ENCODE data around the gene PARD3B. TPM values are rescaled to one million over a fixed set of nuclear protein-coding genes. Genes with fewer than 3 reads are reported as not detected.

Gene PARD3B
- total RNA-seq, 1 donor from 2014 or later, result 12.3 TPM

GRCh38 chr2:205637320-205637602 lies 1092.0 kb downstream of the PARD3B start:
- DNase-seq (ENCODE audit: extremely low spot score in 2 of 2), result no peak

GRCh38 chr2:205637779-205638503 lies 1092.7 kb downstream of the PARD3B start:
- H3K4me3 ChIP-seq, result no peak overlapping the region
- H3K27me3 ChIP-seq, result no peaks in the 10 kb centered on the region
- H3K27ac ChIP-seq, result no peak overlapping the region
- no peak for DNase-seq (ENCODE audit: extremely low spot score in 2 of 2)
- no peaks in the 10 kb centered on the region for H3K36me3 ChIP-seq
- TF ChIP-seq POLR2AphosphoS5 (IDR thresholded peaks at IDR 0.05; ENCODE audit: insufficient read depth in 1 of 2, low read depth in 1 of 2) (no peak), CTCF (IDR thresholded peaks at IDR 0.05) (no peak), POLR2A (IDR thresholded peaks at IDR 0.05) (no peak)
- no peaks in the 10 kb centered on the region for H3K9me3 ChIP-seq
- no peaks in the 10 kb centered on the region for H3K4me1 ChIP-seq
- intact Hi-C loops (cut with DNase I), result no loop called here

More at GRCh38 chr2:205637320-205637602, 1092.0 kb downstream of the PARD3B start:
- TF ChIP-seq POLR2A (IDR thresholded peaks at IDR 0.05) (no peak), POLR2AphosphoS5 (IDR thresholded peaks at IDR 0.05; ENCODE audit: insufficient read depth in 1 of 2, low read depth in 1 of 2) (no peak), CTCF (IDR thresholded peaks at IDR 0.05) (no peak)
- intact Hi-C loops (cut with DNase I), result no loop called here
- no peaks in the 10 kb centered on the region for H3K27me3 ChIP-seq
- H3K9me3 ChIP-seq, result no peaks in the 10 kb centered on the region
- no peak overlapping the region for H3K27ac ChIP-seq
- no peak overlapping the region for H3K4me3 ChIP-seq
- H3K36me3 ChIP-seq, result no peaks in the 10 kb centered on the region
- H3K4me1 ChIP-seq, result no peaks in the 10 kb centered on the region

GRCh38 chr2:205640716-205641115 lies 1095.4 kb downstream of the PARD3B start:
- Histone ChIP-seq H3K4me3 (no peak overlapping the region), H3K36me3 (no peaks in the 10 kb centered on the region), H3K27ac (no peak overlapping the region), H3K4me1 (no peaks in the 10 kb centered on the region), H3K27me3 (no peaks in the 10 kb centered on the region), H3K9me3 (no peaks in the 10 kb centered on the region)
- DNase-seq (ENCODE audit: extremely low spot score in 2 of 2), result no peak
- TF ChIP-seq POLR2A (IDR thresholded peaks at IDR 0.05), result no peak
- TF ChIP-seq CTCF (IDR thresholded peaks at IDR 0.05), result no peak
- TF ChIP-seq POLR2AphosphoS5 (IDR thresholded peaks at IDR 0.05; ENCODE audit: insufficient read depth in 1 of 2, low read depth in 1 of 2), result no peak
- intact Hi-C loops (cut with DNase I), result no loop called here

- no peaks in the 10 kb centered on the region for H3K9me3 ChIP-seq
- no peak overlapping the region for H3K27ac ChIP-seq
- no peaks in the 10 kb centered on the region for H3K36me3 ChIP-seq
- TF ChIP-seq POLR2A (IDR thresholded peaks at IDR 0.05) (no peak), CTCF (IDR thresholded peaks at IDR 0.05) (no peak), POLR2AphosphoS5 (IDR thresholded peaks at IDR 0.05; ENCODE audit: insufficient read depth in 1 of 2, low read depth in 1 of 2) (no peak)
- H3K4me1 ChIP-seq, result no peaks in the 10 kb centered on the region
- intact Hi-C loops (cut with DNase I), result no loop called here
- no peak overlapping the region for H3K4me3 ChIP-seq
- no peaks in the 10 kb centered on the region for H3K27me3 ChIP-seq
- no peak for DNase-seq (ENCODE audit: extremely low spot score in 2 of 2)
These were observed 1097.5 kb downstream of the PARD3B start for GRCh38 chr2:205642599-205643356.

- Histone ChIP-seq H3K27ac (no peak overlapping the region), H3K9me3 (no peaks in the 10 kb centered on the region), H3K4me3 (no peak overlapping the region), H3K27me3 (no peaks in the 10 kb centered on the region), H3K36me3 (no peaks in the 10 kb centered on the region), H3K4me1 (no peaks in the 10 kb centered on the region)
- DNase-seq (ENCODE audit: extremely low spot score in 2 of 2), result no peak
- intact Hi-C loops (cut with DNase I), result no loop called here
- TF ChIP-seq CTCF (IDR thresholded peaks at IDR 0.05) (no peak), POLR2A (IDR thresholded peaks at IDR 0.05) (no peak), POLR2AphosphoS5 (IDR thresholded peaks at IDR 0.05; ENCODE audit: insufficient read depth in 1 of 2, low read depth in 1 of 2) (no peak)
These were observed 1098.2 kb downstream of the PARD3B start for GRCh38 chr2:205643391-205643885.
